IMR-90 (cell line): ENCODE measurements around the gene PAQR4. TPM values are rescaled to one million over a fixed set of nuclear protein-coding genes. Genes with fewer than 3 reads are reported as not detected.
A peak's percentile ranks its signal among the peaks of the same experiment; 100 is the strongest.

Experiments used
- ATAC-seq: fragments of 200-7000 bp; cut with Tn5 transposase; 2 replicates; pipeline ENCODE4 v1.9.1; 2020; ENCODE audit warnings: low read depth, mild to moderate bottlenecking, moderate library complexity
- BruUV-seq: library from RNA; stranded (reverse); fragments of 400-500 nt; replicated peaks from 2 replicates; lab custom pipeline; 2021; lab: Mats Ljungman, UMichigan
- CTCF ChIA-PET: fragments of 300-600 bp; formaldehyde crosslinking; extraction: SDS; loops from one replicate; lab custom pipeline; 2021; ENCODE audit warnings: antibody characterized with exemption; lab: Yijun Ruan, JAX
- POLR2A ChIA-PET: fragments of 300-600 bp; sonication (Branson Sonifier 250); formaldehyde crosslinking; loops from one replicate; lab custom pipeline; 2022; ENCODE audit warnings: antibody characterized with exemption; ENCODE audit not compliant: unreplicated experiment; lab: Charles Lee
- DNase-seq: peaks from one replicate; pipeline ENCODE4 v3.0.0; 2013
- H2AFZ ChIP-seq: replicated peaks from 2 replicates; pipeline ENCODE3; 2013; ENCODE audit warnings: low read length, mild to moderate bottlenecking; ENCODE audit not compliant: poor library complexity
- H2AK5ac ChIP-seq: 2 replicates; pipeline ENCODE4 v1.6.1; 2013; ENCODE audit warnings: low read depth, low read length, inconsistent platforms
- H2AK9ac ChIP-seq: replicated peaks from 2 replicates; pipeline ENCODE3; 2013; ENCODE audit warnings: mild to moderate bottlenecking, low read depth, low read length, moderate library complexity; ENCODE audit not compliant: poor library complexity
- H2BK120ac ChIP-seq: 2 replicates; pipeline ENCODE4 v1.6.1; 2013; ENCODE audit warnings: low read depth, low read length, inconsistent platforms
- H2BK15ac ChIP-seq: 3 replicates; pipeline ENCODE4 v1.6.1; 2013; ENCODE audit warnings: low read depth, low read length, inconsistent platforms
- H2BK20ac ChIP-seq: 2 replicates; pipeline ENCODE4 v1.6.1; 2013; ENCODE audit warnings: low read depth, mild to moderate bottlenecking, inconsistent platforms, low read length, moderate library complexity
- H2BK5ac ChIP-seq: 2 replicates; pipeline ENCODE4 v1.6.1; 2013; ENCODE audit warnings: mild to moderate bottlenecking, low read depth, low read length, inconsistent platforms; ENCODE audit not compliant: poor library complexity, severe bottlenecking
- H3K14ac ChIP-seq: replicated peaks from 2 replicates; pipeline ENCODE4 v1.6.1; 2013; ENCODE audit warnings: low read depth, low read length, inconsistent platforms
- H3K18ac ChIP-seq: 2 replicates; pipeline ENCODE4 v1.6.1; 2013; ENCODE audit warnings: low read depth, low read length, control low read depth
- H3K23ac ChIP-seq: 2 replicates; pipeline ENCODE4 v1.6.1; 2013; ENCODE audit warnings: low read depth, low read length, inconsistent platforms
- H3K27ac ChIP-seq: 2 replicates; pipeline ENCODE4 v1.5.1; 2013; ENCODE audit warnings: mild to moderate bottlenecking, control low read depth, low read length; ENCODE audit not compliant: insufficient read depth
- H3K27me3 ChIP-seq: 2 replicates; pipeline ENCODE4 v1.6.1; 2013; ENCODE audit warnings: low read length; ENCODE audit not compliant: control insufficient read depth, insufficient read depth
- H3K36me3 ChIP-seq: 2 replicates; pipeline ENCODE4 v1.6.1; 2013; ENCODE audit warnings: low read length, mixed read lengths; ENCODE audit not compliant: control insufficient read depth, insufficient read depth
- H3K4ac ChIP-seq: 2 replicates; pipeline ENCODE4 v1.6.1; 2013; ENCODE audit warnings: low read depth, low read length, inconsistent platforms
- H3K4me1 ChIP-seq: 2 replicates; pipeline ENCODE4 v1.6.1; 2013; ENCODE audit warnings: low read length, mixed read lengths; ENCODE audit not compliant: control insufficient read depth, insufficient read depth
- H3K4me2 ChIP-seq: 2 replicates; pipeline ENCODE4 v1.6.1; 2013; ENCODE audit warnings: low read depth, mild to moderate bottlenecking, control low read depth, low read length, moderate library complexity
- H3K4me3 ChIP-seq: 2 replicates; pipeline ENCODE4 v1.5.1; 2013; ENCODE audit warnings: low read depth, mild to moderate bottlenecking, control low read depth, low read length, moderate library complexity; ENCODE audit not compliant: insufficient read depth
- H3K56ac ChIP-seq: 2 replicates; pipeline ENCODE4 v1.6.1; 2013; ENCODE audit warnings: low read length, inconsistent platforms; ENCODE audit not compliant: insufficient read depth; ENCODE audit errors: extremely low read depth
- H3K79me1 ChIP-seq, 2 experiments: 2 replicates each; pipeline ENCODE4 v1.6.1; 2013; ENCODE audit warnings: low read length in 2 of 2, inconsistent platforms in 1 of 2, low read depth in 1 of 2
- H3K9ac ChIP-seq: 2 replicates; pipeline ENCODE4 v1.6.1; 2013; ENCODE audit warnings: low read depth, low read length, control low read depth
- H3K9me1 ChIP-seq: 2 replicates; pipeline ENCODE4 v1.6.1; 2013; ENCODE audit warnings: low read length, inconsistent platforms; ENCODE audit not compliant: insufficient read depth
- H3K9me3 ChIP-seq: 2 replicates; pipeline ENCODE4 v1.6.1; 2013; ENCODE audit warnings: low read length; ENCODE audit not compliant: control insufficient read depth, insufficient read depth
- H4K20me1 ChIP-seq: 2 replicates; pipeline ENCODE4 v1.6.1; 2013; ENCODE audit warnings: low read length, inconsistent platforms; ENCODE audit not compliant: insufficient read depth
- H4K5ac ChIP-seq: 2 replicates; pipeline ENCODE4 v1.6.1; 2013; ENCODE audit warnings: mild to moderate bottlenecking, low read depth, low read length, control low read depth
- H4K8ac ChIP-seq, 2 experiments: 2 replicates each; pipeline ENCODE4 v1.6.1; 2013; ENCODE audit warnings: low read depth in 2 of 2, low read length in 2 of 2, control low read depth in 1 of 2, inconsistent platforms in 1 of 2
- H4K91ac ChIP-seq: 2 replicates; pipeline ENCODE4 v1.6.1; 2013; ENCODE audit warnings: low read depth, low read length, inconsistent platforms; ENCODE audit not compliant: insufficient read depth
- CEBPB ChIP-seq: IDR thresholded peaks from 2 replicates; pipeline ENCODE4 v1.6.1; 2012; ENCODE audit warnings: low read depth, low read length, improper control_type of control experiment
- CHD1 ChIP-seq: IDR thresholded peaks from 2 replicates; pipeline ENCODE4 v1.6.1; 2012; ENCODE audit warnings: low read depth, low read length, improper control_type of control experiment
- FOS ChIP-seq: fragments of 150-350 bp; IDR thresholded peaks from 2 replicates; pipeline ENCODE4 v1.6.1; 2016; ENCODE audit warnings: low read depth, low read length
- MAZ ChIP-seq: IDR thresholded peaks from 2 replicates; pipeline ENCODE4 v1.6.1; 2012; ENCODE audit warnings: low read depth, mild to moderate bottlenecking, low read length, improper control_type of control experiment, moderate library complexity, borderline replicate concordance
- NFE2L2 ChIP-seq: fragments of 150-350 bp; IDR thresholded peaks from 2 replicates; pipeline ENCODE4 v1.6.1; 2016; ENCODE audit warnings: low read depth, mild to moderate bottlenecking, low read length
- RCOR1 ChIP-seq: IDR thresholded peaks from 2 replicates; pipeline ENCODE4 v1.6.1; 2012; ENCODE audit warnings: mild to moderate bottlenecking, low read length, improper control_type of control experiment; ENCODE audit not compliant: insufficient replicate concordance
- RFX5 ChIP-seq: IDR thresholded peaks from 2 replicates; pipeline ENCODE4 v1.8.0; 2012; ENCODE audit warnings: low read depth, mild to moderate bottlenecking, low read length, moderate library complexity
- WGBS, 2 experiments: methylation state at CpG; one replicate each; pipeline versions ENCODE4 v1.1.5 to v1.1.7; 2013; ENCODE audit warnings: missing lambda C conversion rate in 2 of 2; ENCODE audit not compliant: insufficient read length in 1 of 2; ENCODE audit errors: extremely low coverage in 2 of 2; 5-methylcytosine and 5-hydroxymethylcytosine counted together
- dilution Hi-C: fragments of 300-500 bp; cut with HindIII; formaldehyde crosslinking; loops from one replicate; pipeline ENCODE4 v1.14.3; 2018; ENCODE audit warnings: low sequenced_read_pairs; ENCODE audit not compliant: unreplicated experiment
- in situ Hi-C: fragments of 300-500 bp; cut with MboI; formaldehyde crosslinking; loops from 3 replicates; pipeline ENCODE4 v1.14.3; 2019; ENCODE audit warnings: low sequenced_read_pairs, inconsistent platforms, mixed read lengths
- intact Hi-C: fragments of 100-400 bp; cut with micrococcal nuclease; formaldehyde crosslinking; loops from 2 replicates; pipeline ENCODE4 v1.10.0; 2022
- polyA plus RNA-seq, 3 experiments: library from polyadenylated mRNA; depleted of rRNA; stranded (reverse); fragments of >200 nt; gene quantifications; 2 replicates each; pipeline ENCODE4 v1.2.3, GENCODE V29; 2012; ENCODE audit warnings: low replicate concordance in 1 of 3
- total RNA-seq: library from RNA; depleted of rRNA; stranded (reverse); fragments of >200 nt; gene quantifications from 2 replicates; pipeline ENCODE4 v1.2.3, GENCODE V29; 2012
- TF ChIP-seq, protein P1 (sequence below): fragments of 150-350 bp; IDR thresholded peaks from 2 replicates; pipeline ENCODE4 v1.6.1; 2016; ENCODE audit warnings: low read depth, mild to moderate bottlenecking, low read length, moderate library complexity, borderline replicate concordance

PAQR4 gene
- total and polyA plus RNA-seq, 2 of the 4 experiments (the other 2 are of a cell fraction) = 2.2 to 10.0 TPM

DNA sequence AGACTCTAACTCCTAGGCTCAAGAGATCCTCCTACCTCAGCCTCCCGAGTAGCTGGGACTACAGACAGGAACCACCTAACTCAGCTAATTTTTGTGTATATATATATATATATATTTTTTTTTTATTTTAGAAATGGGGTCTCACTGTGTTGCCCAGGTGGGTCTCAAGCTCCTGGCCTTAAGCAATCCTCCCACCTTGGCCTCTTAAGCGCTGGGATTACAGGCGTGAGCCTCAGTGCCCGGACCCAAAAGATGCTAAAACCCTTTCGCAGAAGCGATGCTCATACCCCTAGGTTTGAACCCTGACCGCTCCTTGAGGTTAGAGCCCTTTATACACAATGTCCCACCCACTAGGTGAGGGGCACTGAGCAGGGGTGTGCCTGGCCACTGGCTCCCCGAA is 41.4 kb downstream of the PAQR4 start:
- dilution Hi-C loops = no loop called here
- no peak for DNase-seq
- ChIA-PET POLR2A (interaction anchor here (0.5 to 1.0 kb wide), 2 partner anchors 9 to 125 kb away, joined by 4 to 5 read pairs; partner anchors contain the start of gene TNFRSF12A), CTCF (no interaction called here)
- Histone ChIP-seq H4K20me1 (peaks cover 4% of the 10 kb centered on the region; the same call in 1 of the 2 replicates), H3K4me2 (no peak overlapping the region), H2BK120ac (no peak overlapping the region), H3K36me3 (no peaks in the 10 kb centered on the region), H3K4me1 (peaks cover 3% of the 10 kb centered on the region; the same call in 1 of the 2 replicates), H4K8ac (no peak overlapping the region), H2AK5ac (no peak overlapping the region), H4K91ac (no peak overlapping the region), H3K23ac (no peak overlapping the region), H3K9me1 (no peaks in the 10 kb centered on the region), H2BK15ac (no peak overlapping the region), H3K79me1 (no peaks in the 10 kb centered on the region), H2AFZ (peak overlapping the region; percentile 58), H3K14ac (no peak overlapping the region), H3K4me3 (no peak overlapping the region), H2BK5ac (no peak overlapping the region), H2BK20ac (no peak overlapping the region), H3K56ac (no peak overlapping the region), H3K9ac (no peak overlapping the region), H2AK9ac (no peak overlapping the region), H3K9me3 (no peaks in the 10 kb centered on the region), H3K4ac (no peak overlapping the region), H3K27me3 (peaks cover 50% of the 10 kb centered on the region), H3K18ac (no peak overlapping the region), H3K27ac (no peak overlapping the region), H4K5ac (no peak overlapping the region)
- BruUV-seq = no TSS peak
- WGBS, 2 experiments = 81% methylated on average over 3 of the region's 8 CpGs; no CpG with 5 or more reads in 1 of the 2 experiments
- TF ChIP-seq FOS (no peak), RFX5 (no peak), CHD1 (no peak), CEBPB (no peak), RCOR1 (no peak), NFE2L2 (no peak), MAZ (no peak)
- TF ChIP-seq, protein P1, sequence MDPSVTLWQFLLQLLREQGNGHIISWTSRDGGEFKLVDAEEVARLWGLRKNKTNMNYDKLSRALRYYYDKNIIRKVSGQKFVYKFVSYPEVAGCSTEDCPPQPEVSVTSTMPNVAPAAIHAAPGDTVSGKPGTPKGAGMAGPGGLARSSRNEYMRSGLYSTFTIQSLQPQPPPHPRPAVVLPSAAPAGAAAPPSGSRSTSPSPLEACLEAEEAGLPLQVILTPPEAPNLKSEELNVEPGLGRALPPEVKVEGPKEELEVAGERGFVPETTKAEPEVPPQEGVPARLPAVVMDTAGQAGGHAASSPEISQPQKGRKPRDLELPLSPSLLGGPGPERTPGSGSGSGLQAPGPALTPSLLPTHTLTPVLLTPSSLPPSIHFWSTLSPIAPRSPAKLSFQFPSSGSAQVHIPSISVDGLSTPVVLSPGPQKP = no peak
- ATAC-seq = no peak
- in situ Hi-C loops = no loop called here
- intact Hi-C loops = no loop called here
